ENCODE results near the gene TAS2R10.

Gene TAS2R10

GRCh38 chr12:10861366-10861765 is 35.2 kb upstream of the TAS2R10 start:
- no peak overlapping the region for H4K91ac ChIP-seq (ENCODE audit: low read length)
- no peak overlapping the region for H2BK12ac ChIP-seq (ENCODE audit: low read length in 2 of 2)
- no peak overlapping the region for H4K8ac ChIP-seq (ENCODE audit: low read length)
- no peak overlapping the region for H2AFZ ChIP-seq (ENCODE audit: low read depth, low read length)
- no peak overlapping the region for H2BK120ac ChIP-seq (ENCODE audit: low read depth, low read length)
- peaks cover 10% of the 10 kb centered on the region for H3K79me1 ChIP-seq (replicated peaks; ENCODE audit: low read length, poor library complexity, severe bottlenecking)
- no peak overlapping the region for H3K4ac ChIP-seq (ENCODE audit: low read depth in 1 of 2, low read length in 2 of 2)
- no peak overlapping the region for H2AK5ac ChIP-seq (ENCODE audit: low read length, severe bottlenecking)
- H3K18ac ChIP-seq (ENCODE audit: low read depth in 1 of 2, low read length in 2 of 2): no peak overlapping the region
- peaks cover 6 to 11% of the 10 kb centered on the region in 2 experiments for H3K36me3 ChIP-seq (ENCODE audit: control insufficient read depth in 1 of 2, insufficient read depth in 2 of 2, low read depth in 1 of 2, low read length in 2 of 2)
- H3K9me3 ChIP-seq (ENCODE audit: control insufficient read depth, low read length): peaks cover 29% of the 10 kb centered on the region
- H3K4me1 ChIP-seq (ENCODE audit: control insufficient read depth, insufficient read depth, low read depth, low read length): no peaks in the 10 kb centered on the region
- H2BK5ac ChIP-seq (ENCODE audit: low read depth, low read length, poor library complexity, severe bottlenecking): no peak overlapping the region
- no peak overlapping the region for H2BK15ac ChIP-seq (ENCODE audit: low read depth, poor library complexity, severe bottlenecking)
- no peak overlapping the region for H3K4me2 ChIP-seq (ENCODE audit: low read length, poor library complexity, severe bottlenecking)
- H3K27ac ChIP-seq (ENCODE audit: low read length, poor library complexity, severe bottlenecking): no peak overlapping the region
- no peak overlapping the region for H3K9ac ChIP-seq (ENCODE audit: low read length)
- H3K23ac ChIP-seq (ENCODE audit: low read length in 2 of 2): no peak overlapping the region
- 89% methylated on average over 2 of the region's 2 CpGs for WGBS
- no peak overlapping the region for H3K4me3 ChIP-seq (ENCODE audit: insufficient read depth in 1 of 2, low read depth in 1 of 2, low read length in 2 of 2)
- no peak for DNase-seq
- no peak overlapping the region for H3K14ac ChIP-seq (ENCODE audit: low read length in 2 of 2)
- no peaks in the 10 kb centered on the region for H3K27me3 ChIP-seq (ENCODE audit: control insufficient read depth in 1 of 2, insufficient read depth in 1 of 2, low read length in 2 of 2)

- H4K91ac ChIP-seq (ENCODE audit: low read length): no peak overlapping the region
- no peak overlapping the region for H3K27ac ChIP-seq (ENCODE audit: low read length, poor library complexity, severe bottlenecking)
- H3K4me1 ChIP-seq (ENCODE audit: control insufficient read depth, insufficient read depth, low read depth, low read length): no peaks in the 10 kb centered on the region
- no peak overlapping the region for H3K4me3 ChIP-seq (ENCODE audit: insufficient read depth in 1 of 2, low read depth in 1 of 2, low read length in 2 of 2)
- no peak overlapping the region for H2BK15ac ChIP-seq (ENCODE audit: low read depth, poor library complexity, severe bottlenecking)
- H3K9me3 ChIP-seq (ENCODE audit: control insufficient read depth, low read length): peaks cover 29% of the 10 kb centered on the region
- no peak overlapping the region for H3K4me2 ChIP-seq (ENCODE audit: low read length, poor library complexity, severe bottlenecking)
- no peak overlapping the region for H3K14ac ChIP-seq (ENCODE audit: low read length in 2 of 2)
- H2BK12ac ChIP-seq (ENCODE audit: low read length in 2 of 2): no peak overlapping the region
- DNase-seq: no peak
- peaks cover 29% of the 10 kb centered on the region for H3K79me1 ChIP-seq (replicated peaks; ENCODE audit: low read length, poor library complexity, severe bottlenecking)
- 96% methylated on average over 2 of the region's 2 CpGs for WGBS
- H3K18ac ChIP-seq (ENCODE audit: low read depth in 1 of 2, low read length in 2 of 2): no peak overlapping the region
- no peak overlapping the region for H2AK5ac ChIP-seq (ENCODE audit: low read length, severe bottlenecking)
- H2AFZ ChIP-seq (ENCODE audit: low read depth, low read length): no peak overlapping the region
- peaks cover 13 to 20% of the 10 kb centered on the region in 2 experiments for H3K36me3 ChIP-seq (ENCODE audit: control insufficient read depth in 1 of 2, insufficient read depth in 2 of 2, low read depth in 1 of 2, low read length in 2 of 2)
- no peak overlapping the region for H2BK120ac ChIP-seq (ENCODE audit: low read depth, low read length)
- no peak overlapping the region for H3K23ac ChIP-seq (ENCODE audit: low read length in 2 of 2)
- no peaks in the 10 kb centered on the region for H3K27me3 ChIP-seq (ENCODE audit: control insufficient read depth in 1 of 2, insufficient read depth in 1 of 2, low read length in 2 of 2)
- no peak overlapping the region for H3K4ac ChIP-seq (ENCODE audit: low read depth in 1 of 2, low read length in 2 of 2)
- H3K9ac ChIP-seq (ENCODE audit: low read length): no peak overlapping the region
- no peak overlapping the region for H4K8ac ChIP-seq (ENCODE audit: low read length)
- H2BK5ac ChIP-seq (ENCODE audit: low read depth, low read length, poor library complexity, severe bottlenecking): no peak overlapping the region
Measured at GRCh38 chr12:10855807-10856206, 29.6 kb upstream of the TAS2R10 start.

DNA sequence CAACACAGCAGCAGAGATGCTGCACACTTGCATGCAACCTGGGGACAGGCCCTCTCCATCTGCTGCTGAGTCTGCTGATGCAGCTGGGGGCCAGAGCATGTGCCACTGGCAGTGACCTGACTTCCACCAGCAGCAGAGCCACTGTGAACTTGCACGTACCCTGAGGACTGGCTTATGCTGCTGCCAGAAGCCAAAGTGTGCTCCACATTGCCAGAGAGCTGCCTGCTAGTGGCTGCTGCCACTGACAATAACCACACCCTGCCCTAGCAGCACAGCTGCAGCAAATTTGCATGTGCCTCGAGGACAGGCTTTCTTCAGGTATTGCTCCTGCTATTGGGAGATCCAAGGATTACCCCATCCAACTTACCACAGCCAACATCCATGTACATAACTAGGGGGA is 27.6 kb upstream of the TAS2R10 start:
- H3K4ac ChIP-seq (ENCODE audit: low read depth in 1 of 2, low read length in 2 of 2): no peak overlapping the region
- H3K4me1 ChIP-seq (ENCODE audit: control insufficient read depth, insufficient read depth, low read depth, low read length): no peaks in the 10 kb centered on the region
- H2BK12ac ChIP-seq (ENCODE audit: low read length in 2 of 2): no peak overlapping the region
- H3K9ac ChIP-seq (ENCODE audit: low read length): no peak overlapping the region
- no peak overlapping the region for H2BK120ac ChIP-seq (ENCODE audit: low read depth, low read length)
- H2BK5ac ChIP-seq (ENCODE audit: low read depth, low read length, poor library complexity, severe bottlenecking): no peak overlapping the region
- no peak overlapping the region for H4K8ac ChIP-seq (ENCODE audit: low read length)
- DNase-seq: no peak
- WGBS: 96% methylated on average over 2 of the region's 2 CpGs
- no peak overlapping the region for H4K91ac ChIP-seq (ENCODE audit: low read length)
- H3K79me1 ChIP-seq (replicated peaks; ENCODE audit: low read length, poor library complexity, severe bottlenecking): peaks cover 25% of the 10 kb centered on the region
- H2AK5ac ChIP-seq (ENCODE audit: low read length, severe bottlenecking): no peak overlapping the region
- H3K4me2 ChIP-seq (ENCODE audit: low read length, poor library complexity, severe bottlenecking): no peak overlapping the region
- no peaks in the 10 kb centered on the region for H3K27me3 ChIP-seq (ENCODE audit: control insufficient read depth in 1 of 2, insufficient read depth in 1 of 2, low read length in 2 of 2)
- H3K4me3 ChIP-seq (ENCODE audit: insufficient read depth in 1 of 2, low read depth in 1 of 2, low read length in 2 of 2): no peak overlapping the region
- no peak overlapping the region for H2AFZ ChIP-seq (ENCODE audit: low read depth, low read length)
- no peak overlapping the region for H2BK15ac ChIP-seq (ENCODE audit: low read depth, poor library complexity, severe bottlenecking)
- peak overlapping the region in 1 of 2 experiments; percentile 3 for H3K14ac ChIP-seq (ENCODE audit: low read length in 2 of 2)
- H3K27ac ChIP-seq (ENCODE audit: low read length, poor library complexity, severe bottlenecking): no peak overlapping the region
- peaks cover 11 to 15% of the 10 kb centered on the region in 2 experiments for H3K36me3 ChIP-seq (ENCODE audit: control insufficient read depth in 1 of 2, insufficient read depth in 2 of 2, low read depth in 1 of 2, low read length in 2 of 2)
- H3K9me3 ChIP-seq (ENCODE audit: control insufficient read depth, low read length): peaks cover 28% of the 10 kb centered on the region
- H3K18ac ChIP-seq (ENCODE audit: low read depth in 1 of 2, low read length in 2 of 2): no peak overlapping the region
- no peak overlapping the region for H3K23ac ChIP-seq (ENCODE audit: low read length in 2 of 2)

DNA sequence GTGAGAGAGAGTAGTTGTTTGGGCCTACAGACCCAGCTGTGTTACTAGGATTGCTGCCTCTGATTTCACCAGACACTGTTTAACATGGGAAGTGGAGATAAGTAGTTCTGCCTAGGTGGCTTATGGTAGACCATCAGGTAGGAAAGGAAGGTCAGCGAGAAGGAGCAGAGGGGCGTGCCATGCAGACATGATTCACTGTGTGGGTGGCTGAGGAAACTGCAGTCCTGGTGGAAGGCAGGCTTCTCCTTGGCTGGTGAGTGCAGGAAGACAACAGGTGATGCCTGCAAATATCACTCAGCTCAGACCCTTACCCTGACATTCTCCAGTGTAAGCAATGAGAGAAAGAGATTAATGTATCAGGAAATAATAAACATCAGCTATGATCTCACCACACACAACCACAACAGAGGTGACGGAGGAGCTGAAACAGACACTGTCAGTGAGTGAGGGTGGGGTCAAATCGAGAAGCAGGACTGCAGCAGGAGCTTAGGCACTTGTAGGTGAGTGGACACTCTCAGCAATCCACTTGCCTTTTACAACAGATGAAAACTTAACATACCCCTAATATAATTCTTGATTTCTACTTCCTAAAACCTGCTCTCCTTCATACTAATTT is 25.2 kb upstream of the TAS2R10 start:
- H2BK120ac ChIP-seq (ENCODE audit: low read depth, low read length): no peak overlapping the region
- H4K8ac ChIP-seq (ENCODE audit: low read length): no peak overlapping the region
- no peak overlapping the region for H3K18ac ChIP-seq (ENCODE audit: low read depth in 1 of 2, low read length in 2 of 2)
- H3K36me3 ChIP-seq (ENCODE audit: control insufficient read depth in 1 of 2, insufficient read depth in 2 of 2, low read depth in 1 of 2, low read length in 2 of 2): peaks cover 12 to 17% of the 10 kb centered on the region in 2 experiments
- no peak overlapping the region for H3K4me3 ChIP-seq (ENCODE audit: insufficient read depth in 1 of 2, low read depth in 1 of 2, low read length in 2 of 2)
- no peak overlapping the region for H3K23ac ChIP-seq (ENCODE audit: low read length in 2 of 2)
- H2BK5ac ChIP-seq (ENCODE audit: low read depth, low read length, poor library complexity, severe bottlenecking): no peak overlapping the region
- no peak for DNase-seq
- H2AFZ ChIP-seq (ENCODE audit: low read depth, low read length): no peak overlapping the region
- no peak overlapping the region for H2AK5ac ChIP-seq (ENCODE audit: low read length, severe bottlenecking)
- no peaks in the 10 kb centered on the region for H3K4me1 ChIP-seq (ENCODE audit: control insufficient read depth, insufficient read depth, low read depth, low read length)
- 92% methylated on average over 4 of the region's 4 CpGs for WGBS
- H3K14ac ChIP-seq (ENCODE audit: low read length in 2 of 2): no peak overlapping the region
- H3K9me3 ChIP-seq (ENCODE audit: control insufficient read depth, low read length): peaks cover 7% of the 10 kb centered on the region
- H4K91ac ChIP-seq (ENCODE audit: low read length): no peak overlapping the region
- H3K27me3 ChIP-seq (ENCODE audit: control insufficient read depth in 1 of 2, insufficient read depth in 1 of 2, low read length in 2 of 2): no peaks in the 10 kb centered on the region
- no peak overlapping the region for H3K4ac ChIP-seq (ENCODE audit: low read depth in 1 of 2, low read length in 2 of 2)
- no peak overlapping the region for H3K4me2 ChIP-seq (ENCODE audit: low read length, poor library complexity, severe bottlenecking)
- H3K79me1 ChIP-seq (replicated peaks; ENCODE audit: low read length, poor library complexity, severe bottlenecking): peaks cover 24% of the 10 kb centered on the region
- H2BK12ac ChIP-seq (ENCODE audit: low read length in 2 of 2): no peak overlapping the region
- H3K27ac ChIP-seq (ENCODE audit: low read length, poor library complexity, severe bottlenecking): no peak overlapping the region
- no peak overlapping the region for H2BK15ac ChIP-seq (ENCODE audit: low read depth, poor library complexity, severe bottlenecking)
- no peak overlapping the region for H3K9ac ChIP-seq (ENCODE audit: low read length)

All from mesenchymal stem cell (in vitro differentiated cells and primary cell).